IPS DF 4.7 (cell line): ENCODE measurements around the gene IL22RA2.

Source experiments
- DNase-seq: peaks from one replicate; pipeline ENCODE4 v3.0.0-alpha.2; 2013; ENCODE audit warnings: low spot score; ENCODE audit errors: extremely low read depth

IL22RA2 gene

GRCh38 chr6:137097526-137097925 lies 75.9 kb downstream of the IL22RA2 start:
- DNase-seq: no peak

DNA sequence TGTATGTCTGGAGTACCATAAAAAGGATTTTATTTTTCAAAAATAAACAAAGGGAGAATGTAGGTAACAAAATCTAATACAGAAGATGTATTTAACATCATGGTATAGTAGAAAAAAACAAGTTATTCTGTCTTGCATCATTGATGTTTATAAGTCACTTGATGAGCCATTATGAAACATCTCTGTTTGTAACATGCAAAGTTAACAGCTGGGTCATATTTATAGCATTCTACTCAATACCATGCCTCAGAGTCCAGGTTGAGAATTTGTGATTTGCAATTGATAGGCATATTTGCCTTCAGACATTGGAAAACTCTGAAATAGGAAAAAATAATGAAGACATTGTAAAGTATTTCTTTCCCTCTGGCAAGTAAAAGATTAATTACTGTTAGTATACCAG lies 76.4 kb downstream of the IL22RA2 start:
- DNase-seq: no peak

DNA sequence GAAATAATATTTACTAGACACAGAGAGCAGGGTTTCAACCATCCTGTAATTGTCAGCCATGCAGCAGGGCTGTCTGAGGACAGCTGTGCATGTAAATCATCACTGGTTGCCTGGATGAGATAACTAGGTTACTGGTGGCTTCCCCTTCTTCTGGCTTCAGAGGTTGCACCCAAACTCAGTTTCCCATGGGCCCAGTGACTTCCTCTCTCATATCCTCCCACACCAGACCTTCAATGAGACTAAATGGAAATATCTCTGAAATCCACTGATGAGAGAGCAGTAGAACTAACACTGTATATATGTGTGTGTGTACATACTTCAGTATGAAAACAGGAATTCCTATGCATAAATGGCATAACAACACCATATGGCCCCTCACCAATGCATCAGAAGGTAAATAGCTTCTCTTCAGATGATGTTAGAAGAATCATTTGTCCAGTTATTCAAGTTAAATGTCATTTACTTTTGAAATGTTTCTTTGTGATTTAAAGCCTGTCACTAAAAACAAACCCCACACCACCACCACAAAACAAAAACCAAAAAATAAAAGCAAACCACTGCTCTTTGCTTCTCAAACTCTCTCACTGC lies 77.7 kb downstream of the IL22RA2 start:
- no peak for DNase-seq

- DNase-seq: no peak
These were observed 78.4 kb downstream of the IL22RA2 start for GRCh38 chr6:137095093-137095492.

DNA sequence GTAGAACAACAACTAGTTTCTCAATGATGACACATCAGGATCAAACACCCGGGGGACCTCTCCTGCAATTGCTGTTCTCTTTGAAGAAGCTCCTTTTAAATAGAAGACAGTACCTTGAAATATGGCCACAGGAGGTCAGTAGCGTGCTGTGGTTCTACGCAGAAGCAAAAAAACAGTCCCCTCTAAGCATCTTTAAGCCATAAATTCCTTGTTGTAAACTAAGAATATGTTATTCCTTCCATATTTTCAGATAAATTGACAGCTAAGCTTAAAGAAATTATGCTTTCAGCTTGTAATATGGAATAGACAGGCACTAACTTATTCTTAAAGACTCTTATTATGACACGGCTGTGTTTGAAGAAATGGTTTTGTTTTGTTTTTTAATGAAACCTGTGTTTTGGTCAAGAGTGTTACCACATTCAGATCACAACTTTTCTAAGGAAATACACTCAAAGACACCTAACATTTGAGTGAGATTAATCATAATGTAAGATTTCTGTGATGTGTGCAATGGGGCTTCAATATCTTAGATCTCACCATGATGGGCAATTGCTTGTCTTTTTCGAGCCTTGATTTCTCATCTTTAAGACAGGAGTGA lies 78.9 kb downstream of the IL22RA2 start:
- DNase-seq: peak; percentile 74
